M059J (cell line): Measurements from ENCODE around the gene AP3D1. TPM values are rescaled to one million over a fixed set of nuclear protein-coding genes. Genes with fewer than 3 reads are reported as not detected.
A peak's percentile ranks its signal among the peaks of the same experiment; 100 is the strongest.
"Not testable (repeated sequence)": the region's sequence is repeated elsewhere in the genome, so short reads cannot be mapped to it uniquely, and the experiment has no call there.

Experiments
- DNase-seq: peaks from one replicate; pipeline ENCODE4 v3.0.0-alpha.2; 2012; ENCODE audit warnings: low read depth
- total RNA-seq: library from RNA; depleted of rRNA; stranded (reverse); fragments of >200 nt; shearing (Covaris generic); gene quantifications from 2 replicates; pipeline ENCODE4 v1.2.3, GENCODE V29; 2014; rRNA removed

AP3D1 gene
- 61.0 and 93.3 TPM in 2 replicates for total RNA-seq

DNA sequence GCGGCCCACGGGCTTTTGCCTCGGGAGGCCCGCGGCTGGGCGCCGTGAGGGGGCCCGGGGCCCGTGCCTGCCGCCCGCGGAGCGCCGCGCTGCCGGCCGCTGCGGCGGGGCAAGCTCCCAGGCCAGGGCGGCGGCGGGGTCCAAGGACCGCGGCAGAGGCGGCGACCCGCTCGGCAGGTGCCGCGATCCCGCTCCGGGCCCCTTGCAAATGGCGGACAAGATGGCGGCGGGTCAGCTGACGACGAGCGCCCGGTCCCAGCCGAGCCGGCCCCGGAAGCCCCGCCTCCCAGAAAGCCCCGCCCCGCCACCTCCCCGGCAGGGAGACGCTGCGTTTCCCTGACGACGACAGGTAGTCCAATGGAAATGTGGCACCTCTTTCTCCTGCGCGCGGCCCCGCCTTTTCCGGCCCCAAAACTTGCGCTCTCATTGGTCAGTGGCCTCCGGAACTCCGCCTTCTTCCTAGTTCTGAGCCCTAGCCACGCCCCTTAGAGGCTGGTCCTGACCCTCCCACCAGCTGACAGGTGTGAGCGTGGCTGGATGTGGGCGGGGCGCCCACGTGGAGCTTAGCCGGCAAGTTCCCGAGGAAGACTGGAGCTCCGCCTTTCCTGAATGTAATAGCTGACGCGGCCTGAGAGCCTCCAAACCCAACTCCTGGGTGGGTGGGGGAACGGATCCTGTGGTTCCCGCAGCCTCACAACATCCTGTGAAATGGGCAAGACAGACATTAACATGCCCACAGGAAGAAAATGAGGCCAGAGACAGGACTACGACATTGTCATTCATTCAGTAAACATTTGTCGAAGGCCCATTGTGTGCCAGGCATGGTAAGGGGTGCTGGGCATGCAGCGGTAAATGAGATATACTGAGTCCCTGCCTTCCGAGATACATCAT is at the start of gene AP3D1:
Gene AP3D1, minus strand, starts transcription at position 228 of the 891 bp plus-strand sequence. CDS start 232 bp downstream, outside the sequence.
- DNase-seq = peak; percentile 99

DNA sequence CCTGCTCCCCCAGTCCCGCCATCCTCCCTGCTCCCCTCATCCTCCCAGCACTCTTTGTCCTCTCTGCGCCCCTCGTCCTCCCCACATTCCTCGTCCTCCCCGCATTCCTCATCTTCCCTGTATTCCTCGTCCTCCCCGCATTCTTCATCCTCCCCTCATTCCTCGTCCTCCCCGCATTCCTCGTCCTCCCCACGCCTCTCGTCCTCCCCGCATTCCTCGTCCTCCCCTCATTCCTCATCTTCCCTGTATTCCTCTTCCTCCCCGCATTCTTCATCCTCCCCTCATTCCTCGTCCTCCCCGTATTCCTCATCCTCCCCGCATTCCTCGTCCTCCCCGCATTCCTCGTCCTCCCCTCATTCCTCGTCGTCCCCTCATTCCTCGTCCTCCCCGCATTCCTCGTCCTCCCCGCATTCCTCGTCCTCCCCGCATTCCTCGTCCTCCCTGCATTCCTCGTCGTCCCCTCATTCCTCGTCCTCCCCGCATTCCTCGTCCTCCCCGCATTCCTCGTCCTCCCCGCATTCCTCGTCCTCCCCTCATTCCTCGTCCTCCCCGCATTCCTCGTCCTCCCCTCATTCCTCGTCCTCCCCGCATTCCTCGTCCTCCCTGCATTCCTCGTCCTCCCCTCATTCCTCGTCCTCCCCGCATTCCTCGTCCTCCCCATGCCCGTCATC is 49.4 kb upstream of the AP3D1 start:
- DNase-seq = not testable (repeated sequence)

DNA sequence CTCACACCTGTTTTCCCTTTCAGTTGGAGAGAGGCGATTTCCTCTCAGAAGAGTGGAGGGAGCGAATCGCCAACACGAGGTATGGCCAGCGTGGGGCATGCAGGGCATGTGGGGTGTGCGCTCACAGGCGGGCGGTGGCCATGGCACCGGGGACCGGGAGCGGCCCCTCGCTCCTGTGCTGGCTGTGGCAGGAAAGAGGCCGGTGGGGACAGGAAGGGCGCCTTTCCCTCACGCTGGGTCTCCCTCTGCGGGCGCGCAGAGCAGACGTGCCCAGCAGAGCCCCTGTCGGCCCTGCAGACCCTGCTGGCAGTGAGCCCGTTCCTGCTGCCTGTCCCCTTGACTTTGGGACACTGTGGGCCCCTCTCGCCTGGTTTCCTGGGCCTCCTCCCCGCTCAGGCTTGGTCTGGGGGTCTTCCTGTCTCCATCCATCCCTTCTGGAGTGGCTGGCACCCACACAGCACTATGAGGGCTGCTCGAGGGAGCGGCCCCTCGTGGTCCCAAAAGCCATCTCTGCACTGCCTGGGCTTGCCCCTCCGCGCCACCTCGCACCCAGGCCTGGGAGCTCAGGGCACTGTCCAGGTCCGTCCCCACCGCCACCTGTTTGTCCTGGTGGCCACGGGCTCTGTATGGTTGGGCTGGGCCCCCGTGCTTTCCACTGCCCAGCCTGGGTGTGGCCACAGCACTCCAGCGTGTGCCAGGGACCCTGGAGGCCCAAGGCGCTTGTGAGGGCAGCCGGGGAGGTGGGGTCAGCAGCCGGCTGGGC is 48.7 kb upstream of the AP3D1 start:
- no peak for DNase-seq

DNA sequence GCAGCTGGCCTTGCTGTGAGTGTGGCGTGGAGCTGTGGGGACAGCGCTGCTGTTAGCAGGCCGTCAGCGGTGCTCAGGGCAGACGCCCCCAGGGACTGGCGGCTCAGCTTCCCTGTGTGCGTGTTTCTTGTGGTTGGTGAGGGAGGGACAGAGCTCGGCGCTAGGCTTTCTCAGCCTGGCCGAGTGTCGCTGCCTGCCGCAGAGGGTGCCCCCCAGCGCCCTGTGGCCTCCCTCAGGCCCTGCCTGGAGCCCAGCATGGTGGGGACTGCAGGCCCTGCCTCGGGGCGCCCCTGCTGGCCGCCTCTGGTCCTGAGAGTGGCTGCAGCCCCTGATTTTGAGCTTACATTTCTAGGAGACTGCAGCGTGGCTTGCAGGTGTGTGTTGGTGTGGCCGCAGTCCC is 47.8 kb upstream of the AP3D1 start:
- DNase-seq = no peak

DNA sequence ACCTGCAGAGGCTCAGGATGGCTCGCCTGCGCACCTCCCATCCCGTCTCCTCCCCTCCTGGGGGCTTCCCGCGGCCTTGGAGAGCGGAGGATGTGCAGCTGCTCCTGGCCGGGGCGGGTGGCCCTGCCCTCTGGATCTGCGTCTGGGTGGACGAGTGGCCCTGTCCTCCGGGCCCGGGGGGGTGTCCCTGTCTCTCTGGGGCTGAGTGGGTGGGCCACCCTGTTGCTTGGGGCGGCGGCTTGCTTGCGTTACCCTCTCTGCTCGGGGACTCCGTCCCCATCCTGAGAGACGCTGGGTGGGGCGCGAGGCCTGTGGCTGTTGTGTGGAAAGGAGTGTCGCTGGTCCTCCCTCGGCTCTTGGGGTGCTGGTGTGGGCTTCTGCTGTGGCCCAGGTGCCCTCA is 47.0 kb upstream of the AP3D1 start:
- no peak for DNase-seq

DNA sequence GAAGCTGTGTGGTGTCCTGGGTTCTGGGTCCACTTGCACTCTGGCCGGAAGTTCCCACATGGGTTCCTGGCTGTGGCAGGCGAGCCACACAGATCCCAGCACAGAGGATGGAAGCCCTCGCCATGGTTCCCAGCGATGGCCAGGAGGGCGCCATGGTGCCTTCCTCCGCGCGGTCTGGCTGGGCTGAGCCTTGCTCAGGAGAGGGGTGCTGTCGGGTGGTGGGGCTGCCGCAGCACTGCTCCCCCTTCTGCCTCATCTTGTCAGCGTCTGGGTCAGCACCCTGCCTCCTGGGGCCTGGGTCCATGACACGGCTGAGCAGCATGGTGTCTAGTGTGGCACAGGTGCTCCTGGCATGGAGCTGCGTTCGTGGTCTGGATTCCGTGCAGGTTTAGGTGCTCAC is 45.9 kb upstream of the AP3D1 start:
- DNase-seq = no peak

DNA sequence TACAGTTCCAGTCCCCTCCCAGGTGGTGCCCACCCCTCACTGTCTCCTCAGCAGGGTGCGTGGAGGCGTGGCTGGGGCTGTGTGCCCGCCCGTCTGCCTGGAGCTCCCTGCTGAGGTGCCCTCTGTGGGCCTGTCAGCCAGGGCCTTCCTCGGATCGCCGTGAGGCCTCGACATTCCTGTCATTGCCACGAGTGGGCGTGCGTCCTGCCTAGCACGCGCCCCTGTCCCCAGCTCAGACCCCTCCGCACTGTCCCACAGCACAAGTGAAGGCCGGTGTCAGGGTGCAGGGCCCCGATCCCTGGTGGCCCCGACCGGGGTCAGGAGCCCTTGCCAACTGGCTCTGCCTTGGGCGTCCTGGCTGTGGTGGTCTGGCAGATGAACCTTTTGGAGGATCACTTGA is 44.5 kb upstream of the AP3D1 start:
- no peak for DNase-seq

DNA sequence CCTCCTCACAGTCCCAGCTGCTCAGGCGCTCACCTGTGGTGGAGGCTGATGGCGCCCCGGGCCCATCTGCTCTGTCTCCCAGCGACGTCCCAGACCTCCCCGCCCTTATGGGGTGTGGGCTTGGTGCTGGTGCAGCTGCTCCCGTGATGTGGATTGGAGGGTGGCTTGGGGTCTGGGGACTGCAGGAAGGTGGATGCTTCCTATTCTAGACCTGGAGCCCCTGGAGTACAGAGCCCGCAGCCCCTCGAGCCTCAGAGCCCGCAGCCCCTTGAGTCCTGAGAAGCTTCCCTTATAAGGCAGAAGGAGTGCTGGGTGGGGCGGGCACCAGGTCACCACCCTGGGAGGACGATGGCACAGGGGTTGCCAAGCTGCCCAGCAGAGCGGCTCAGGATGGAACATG is 44.0 kb upstream of the AP3D1 start:
- DNase-seq = no peak

DNA sequence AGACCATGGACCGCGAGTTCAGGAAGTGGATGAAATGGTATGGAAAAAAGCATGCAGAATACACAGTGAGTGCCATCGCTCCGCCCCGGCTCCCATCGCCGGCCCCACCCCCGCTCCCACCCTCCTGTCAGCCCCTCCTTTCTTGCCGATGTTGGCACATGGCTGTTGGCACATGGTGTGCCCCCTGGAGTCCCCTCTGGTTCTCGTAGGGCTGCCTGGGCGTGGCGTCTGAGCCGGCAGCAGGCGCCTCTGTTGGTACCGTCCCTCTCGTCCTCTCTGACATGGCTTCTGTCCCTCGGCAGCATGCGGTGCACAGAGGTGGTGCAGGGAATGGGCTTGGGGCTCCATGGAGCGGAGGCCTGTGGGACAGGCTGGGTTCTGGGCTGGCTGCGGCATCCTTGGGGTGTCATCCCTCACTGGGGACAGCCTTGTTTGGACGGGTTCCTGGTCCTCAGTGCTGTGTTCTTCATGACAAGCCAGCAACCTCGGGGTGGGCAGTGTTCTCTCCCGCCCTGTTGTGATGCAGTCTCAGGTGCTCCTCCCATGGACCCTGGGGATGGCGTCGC is 43.2 kb upstream of the AP3D1 start:
- DNase-seq = no peak

DNA sequence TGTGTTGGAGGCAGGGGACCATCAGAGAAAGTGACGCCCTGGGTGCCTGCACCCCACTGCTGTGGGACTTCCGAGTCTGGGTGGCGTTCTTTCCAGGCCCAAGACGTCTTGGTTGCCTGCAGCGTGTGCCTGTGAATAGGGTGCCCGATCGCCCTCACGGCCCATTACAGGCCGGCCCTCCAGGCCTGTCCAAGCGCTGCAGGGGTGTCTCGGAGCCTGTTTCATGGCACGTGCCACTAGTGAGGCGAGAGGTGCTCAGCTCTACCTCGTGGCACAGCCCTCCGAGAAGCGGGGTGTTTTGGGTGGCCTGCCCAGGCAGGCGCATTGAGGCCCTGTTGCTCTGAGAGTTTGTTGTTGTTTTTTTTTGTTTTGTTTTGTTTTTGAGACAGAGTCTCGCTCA is 42.4 kb upstream of the AP3D1 start:
- no peak for DNase-seq

DNA sequence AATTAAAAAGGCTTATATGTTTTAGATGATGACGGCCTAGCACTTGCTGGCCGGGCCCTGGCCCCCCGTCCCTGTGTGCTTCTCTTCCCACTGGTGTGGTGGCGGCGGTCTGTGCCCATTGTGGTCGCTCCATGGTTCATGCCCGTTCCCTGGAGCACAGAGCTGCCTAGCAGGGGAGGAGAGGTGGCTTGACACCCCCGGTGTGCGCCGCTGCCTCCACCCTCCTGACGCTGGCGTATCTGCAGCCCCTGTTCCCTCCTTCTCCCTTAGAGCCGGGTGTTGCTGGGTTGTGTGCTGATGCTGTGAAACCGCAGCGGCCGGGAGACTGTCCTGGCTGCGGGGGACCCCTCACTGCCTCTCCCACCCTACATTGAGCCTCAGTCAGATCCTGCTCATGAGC is 41.5 kb upstream of the AP3D1 start:
- DNase-seq = no peak

DNA sequence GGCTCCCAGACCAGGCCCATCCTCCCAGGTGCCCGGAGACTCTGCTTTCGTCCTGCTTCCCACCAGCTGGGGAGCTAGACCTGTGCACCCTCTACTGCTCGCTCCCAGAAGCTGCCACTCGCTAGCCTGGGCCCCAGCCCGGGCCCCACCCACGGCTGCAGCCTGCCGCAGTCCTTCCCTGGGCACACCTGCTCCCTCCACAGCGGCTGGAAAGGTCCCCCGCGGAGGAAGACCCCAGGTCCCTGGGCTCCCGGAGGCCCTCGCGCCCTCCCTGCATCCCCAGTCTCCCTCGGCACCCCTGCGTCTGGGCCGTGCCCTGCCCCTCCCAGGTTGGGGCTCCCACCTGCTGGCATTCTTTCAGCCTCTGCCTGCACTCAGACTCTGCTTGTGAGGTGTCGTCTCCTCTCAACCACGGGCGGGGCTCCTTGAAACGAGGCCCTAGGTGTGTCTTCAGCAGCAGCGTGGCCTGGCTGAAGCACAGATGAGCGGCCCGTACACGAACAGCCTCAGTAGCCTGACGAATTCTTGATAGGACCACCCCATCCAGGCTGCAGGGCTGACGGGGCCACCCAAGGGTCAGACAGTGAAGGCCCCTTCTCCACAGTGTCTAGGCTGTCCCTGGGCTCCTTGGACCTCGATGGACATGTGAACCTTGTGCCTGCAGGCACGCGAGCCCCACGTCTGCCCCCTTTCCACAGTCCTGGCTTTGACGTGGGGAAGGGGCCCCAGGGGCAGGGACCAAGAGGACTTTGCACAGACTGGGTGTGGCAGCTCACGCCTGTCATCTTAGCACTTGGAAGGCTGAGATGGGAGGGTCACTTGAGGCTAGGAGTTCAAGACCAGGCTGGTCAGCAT is 40.3 kb upstream of the AP3D1 start:
- DNase-seq = no peak

DNA sequence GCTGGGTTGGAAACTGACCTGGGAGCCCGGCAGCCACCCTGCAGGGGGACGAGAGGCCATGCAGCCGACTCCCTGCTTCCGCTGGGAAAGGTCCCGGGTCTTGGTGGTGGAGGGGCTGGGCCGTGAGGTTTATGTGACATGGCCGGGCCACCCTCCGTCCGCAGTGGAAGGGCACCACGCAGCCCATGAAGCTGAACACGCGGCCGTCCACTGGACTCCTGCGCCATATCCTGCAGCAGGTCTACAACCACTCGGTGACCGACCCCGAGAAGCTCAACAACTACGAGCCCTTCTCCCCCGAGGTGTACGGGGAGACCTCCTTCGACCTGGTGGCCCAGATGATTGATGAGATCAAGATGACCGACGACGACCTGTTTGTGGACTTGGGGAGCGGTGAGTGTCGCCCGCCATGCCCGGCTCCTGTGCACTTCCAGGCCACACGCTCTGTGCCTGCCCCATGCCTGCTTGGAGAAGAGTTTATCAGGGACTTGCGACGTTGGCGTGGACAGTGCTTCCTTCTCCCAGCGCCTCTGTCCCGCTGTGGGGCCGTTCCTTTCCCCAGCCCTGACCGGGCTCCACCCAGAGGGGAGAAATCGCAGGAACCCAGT is 39.6 kb upstream of the AP3D1 start:
- DNase-seq = no peak

DNA sequence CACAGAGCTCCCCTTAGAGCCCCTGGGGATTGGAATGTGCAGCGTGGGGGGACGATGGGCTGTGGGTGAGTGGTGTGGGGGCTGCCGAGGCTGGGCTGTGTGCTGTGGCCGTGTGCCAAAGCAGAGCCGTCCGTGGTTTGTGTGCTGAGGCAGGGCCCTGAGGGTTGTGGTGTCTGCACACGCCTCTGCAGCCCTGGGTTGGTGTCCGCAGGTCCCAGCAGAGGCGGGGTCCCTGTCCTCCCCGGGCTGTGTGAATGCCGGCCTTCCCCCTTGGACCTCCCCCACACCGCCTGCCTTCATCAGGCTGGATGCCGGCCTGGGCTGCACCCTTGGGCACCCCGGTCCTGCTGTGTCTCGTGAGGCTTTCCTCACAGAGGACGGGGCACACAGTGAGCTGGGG is 38.5 kb upstream of the AP3D1 start:
- DNase-seq = no peak

DNA sequence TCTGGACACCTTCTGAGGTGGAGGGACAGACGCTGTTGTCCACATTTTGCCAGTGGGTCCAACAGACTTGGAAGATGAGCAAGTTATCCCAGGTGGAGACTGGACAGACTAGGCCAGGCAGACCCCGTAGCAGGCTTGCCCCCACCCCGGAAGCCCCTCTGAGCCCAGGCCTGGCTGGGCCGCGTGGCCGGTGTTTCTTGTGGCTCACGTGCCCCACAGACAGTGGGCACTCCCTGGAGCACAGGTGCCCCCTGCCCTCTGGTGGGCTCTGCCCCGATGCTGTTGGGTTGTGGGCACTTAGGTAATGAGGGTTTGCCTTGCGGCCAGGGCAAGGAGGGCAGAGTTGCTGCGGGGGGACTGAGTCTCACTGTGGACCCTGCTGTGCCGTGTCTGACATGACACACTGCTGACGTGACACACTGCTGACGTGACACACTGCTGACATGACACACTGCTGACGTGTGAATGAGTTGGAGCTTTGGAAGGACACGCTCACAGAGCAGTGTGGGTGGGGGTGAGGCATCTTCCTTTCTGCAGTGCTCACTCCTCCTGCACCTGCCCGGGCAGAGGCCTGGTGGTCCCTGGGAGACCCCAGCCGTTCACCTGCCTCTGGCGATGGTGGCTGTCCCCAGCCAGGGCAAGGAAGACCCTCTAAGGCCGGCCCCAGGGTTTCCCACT is 37.5 kb upstream of the AP3D1 start:
- no peak for DNase-seq

DNA sequence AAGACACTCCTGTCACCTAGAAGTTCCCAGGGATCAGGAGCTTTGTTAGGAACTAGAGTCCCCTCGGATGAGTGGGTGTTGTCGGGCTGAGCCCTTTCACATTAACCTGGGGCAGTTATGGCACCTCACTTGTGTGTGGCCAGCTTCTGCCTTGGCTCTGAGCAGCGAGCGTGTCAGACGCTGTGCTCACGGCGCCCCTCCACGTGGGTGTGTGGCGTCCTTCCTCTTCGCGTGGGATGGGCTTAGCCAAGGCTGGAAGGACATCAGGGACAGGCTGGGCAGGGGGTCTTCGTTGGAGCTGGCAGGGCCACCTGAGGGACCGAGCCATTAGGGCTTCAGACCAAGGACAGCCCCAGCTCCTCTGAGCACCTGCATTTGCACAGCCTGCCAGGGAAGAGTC is 35.8 kb upstream of the AP3D1 start:
- no peak for DNase-seq

DNA sequence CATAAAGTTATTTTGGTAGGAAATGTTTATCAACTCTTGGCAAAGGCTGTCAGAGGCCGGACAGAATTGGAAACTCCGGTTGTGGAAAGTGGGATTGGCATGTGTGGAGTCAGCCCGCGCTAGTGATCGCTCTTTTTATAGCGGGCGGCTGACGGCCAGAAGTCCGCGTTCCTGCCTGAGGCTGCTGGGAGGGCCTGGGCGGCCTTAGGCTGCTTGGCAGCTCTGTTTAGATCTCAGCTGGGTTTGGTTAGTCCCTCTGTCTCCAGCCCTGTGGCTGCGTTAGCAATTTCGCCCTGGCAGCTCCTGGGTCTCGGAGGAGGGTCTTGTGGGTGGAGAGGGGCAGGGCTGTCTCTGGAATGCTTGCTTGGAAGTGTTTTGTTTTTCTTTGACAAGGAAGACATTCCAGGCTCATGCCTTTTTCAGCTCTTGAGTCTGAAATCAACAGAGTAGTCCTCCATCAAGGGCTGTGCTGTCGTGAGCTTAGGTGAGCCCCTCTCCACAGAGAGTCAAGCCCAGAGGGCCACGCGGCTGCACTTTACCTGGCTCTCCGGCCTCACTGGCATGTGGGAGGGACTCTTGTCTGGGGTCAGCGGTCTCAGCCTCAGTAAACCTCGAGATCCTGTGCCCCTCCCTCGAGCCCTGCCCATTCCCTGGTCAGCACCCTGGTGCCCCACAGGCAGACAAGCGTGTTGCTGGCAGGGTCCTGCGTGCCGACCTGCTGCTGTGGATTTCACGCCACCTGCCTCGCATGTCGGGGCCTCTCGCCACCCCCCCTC is 34.9 kb upstream of the AP3D1 start:
- no peak for DNase-seq

DNA sequence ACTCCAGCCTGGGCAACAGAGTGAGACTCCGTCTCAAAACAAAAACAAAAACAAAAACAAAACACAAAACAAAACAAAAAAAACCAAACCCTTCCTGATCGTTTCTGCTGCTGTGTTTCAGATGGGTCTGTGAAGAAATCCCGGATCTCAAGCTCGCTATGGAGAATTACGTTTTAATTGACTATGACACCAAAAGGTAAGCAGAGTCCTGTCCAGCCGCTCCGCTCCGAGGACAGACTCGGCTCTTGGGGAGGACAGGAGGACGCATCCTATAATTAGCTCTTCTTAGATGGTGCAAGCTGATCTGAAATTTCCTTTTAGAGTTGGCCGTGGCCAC is 34.3 kb upstream of the AP3D1 start:
- DNase-seq = no peak

DNA sequence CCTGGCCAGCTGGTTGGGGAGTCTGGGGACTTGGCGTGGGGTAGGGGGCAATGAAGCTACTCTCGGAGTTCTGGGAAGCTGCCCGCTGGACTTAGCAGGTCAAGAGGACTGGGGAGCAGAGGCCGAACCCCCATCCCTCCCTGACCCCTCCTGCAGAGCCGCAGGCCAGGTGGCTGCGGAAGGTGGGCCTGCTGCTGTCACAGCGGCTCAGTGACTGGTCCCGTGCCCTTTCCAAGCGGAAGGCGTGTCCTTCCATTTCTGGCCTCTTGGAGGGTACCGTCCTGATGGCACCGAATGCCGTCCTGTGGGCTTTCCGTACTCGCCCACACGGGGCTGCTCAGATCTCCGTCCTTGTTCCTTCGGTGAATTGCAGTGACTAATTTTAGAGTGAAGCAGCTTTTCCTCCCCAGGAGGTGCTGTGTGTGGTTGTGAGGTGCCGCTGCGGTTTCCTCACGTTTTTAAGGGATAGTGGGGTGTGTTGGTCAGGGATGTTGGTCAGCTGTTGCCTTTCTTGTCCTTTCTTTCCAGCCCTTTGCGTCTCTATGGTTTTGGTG is 33.1 kb upstream of the AP3D1 start:
- DNase-seq = no peak
